HG03103 (cell line): Measurements from ENCODE around the gene ASB3.
"Not testable (repeated sequence)": the region's sequence is repeated elsewhere in the genome, so short reads cannot be mapped to it uniquely, and the experiment has no call there.

ENCODE experiments used
- ATAC-seq: cut with Tn5 transposase; IDR thresholded peaks from one replicate; pipeline ENCODE4 v1.9.1; 2021; ENCODE audit warnings: low read depth; ENCODE audit not compliant: unreplicated experiment

The ASB3 gene

GRCh38 chr2:53744395-53745065, 42.2 kb downstream of the ASB3 start:
- no peak for ATAC-seq

GRCh38 chr2:53740170-53740569, 46.6 kb downstream of the ASB3 start:
- ATAC-seq = no peak

DNA sequence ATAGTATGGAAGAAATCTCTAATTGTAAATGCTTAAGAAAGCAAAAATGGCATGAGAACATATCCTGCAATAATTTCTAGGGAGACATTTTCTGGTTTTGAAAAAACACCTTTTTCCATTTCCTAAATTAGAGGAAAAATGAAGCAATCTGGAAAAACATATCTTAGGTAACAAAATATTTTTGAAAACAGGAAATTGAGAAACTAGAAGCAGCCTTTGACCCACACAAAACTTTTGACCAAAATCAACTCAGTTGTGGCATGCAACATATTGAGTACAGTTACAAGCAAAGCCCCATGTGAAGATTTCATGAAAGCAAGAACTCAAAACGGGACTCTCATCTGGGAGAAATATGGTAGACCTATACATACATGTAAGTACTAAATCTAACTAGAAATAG, 47.7 kb downstream of the ASB3 start:
- ATAC-seq = no peak

DNA sequence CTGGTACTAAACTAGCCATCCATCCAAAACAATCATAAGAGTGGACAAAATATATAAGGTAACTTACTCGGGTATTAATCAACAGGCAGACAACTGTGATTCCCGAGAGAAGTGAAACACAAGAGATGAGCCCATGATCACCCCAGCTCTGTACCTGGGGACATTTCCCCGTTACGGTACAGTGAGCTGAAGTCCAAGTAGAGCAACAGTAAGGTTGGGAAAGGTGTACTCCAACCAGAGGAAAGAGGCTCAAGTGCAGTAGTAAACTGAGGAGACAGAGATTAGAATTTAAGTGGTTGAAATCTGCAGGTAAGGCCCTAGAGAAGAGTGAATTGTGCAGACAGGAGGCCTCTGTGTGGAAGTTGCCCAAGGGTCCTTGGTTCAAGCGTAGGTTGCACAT, 49.7 kb downstream of the ASB3 start:
- ATAC-seq = no peak

DNA sequence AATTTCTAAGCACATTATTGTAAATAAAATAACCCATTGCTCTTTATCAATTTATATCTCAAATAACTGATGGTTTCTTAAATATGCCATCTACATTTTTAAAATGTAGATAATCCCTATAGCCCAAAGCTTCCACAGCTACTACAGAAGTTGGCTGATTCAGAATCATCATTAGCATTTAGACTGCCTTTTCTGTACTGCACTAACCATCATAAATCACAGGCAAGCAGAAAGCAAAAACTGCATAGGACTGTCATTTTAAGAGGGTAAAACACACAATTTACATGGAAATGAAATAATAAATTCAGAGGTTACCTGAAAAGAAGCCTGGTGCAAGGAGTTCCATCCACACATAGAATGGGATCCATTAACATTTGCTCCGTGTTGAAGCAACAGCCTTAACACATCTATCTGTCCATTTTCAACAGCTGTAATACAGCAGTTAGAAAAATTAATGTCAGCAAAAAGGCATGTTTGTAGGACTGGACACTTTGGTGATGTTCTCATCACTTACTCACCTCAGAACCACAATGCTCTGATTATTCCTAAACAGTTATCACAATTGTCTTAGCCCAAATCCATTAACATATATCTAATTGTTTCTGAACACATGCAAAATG, 57.5 kb downstream of the ASB3 start:
- no peak for ATAC-seq

GRCh38 chr2:53727921-53728320, 58.8 kb downstream of the ASB3 start:
- no peak for ATAC-seq

DNA sequence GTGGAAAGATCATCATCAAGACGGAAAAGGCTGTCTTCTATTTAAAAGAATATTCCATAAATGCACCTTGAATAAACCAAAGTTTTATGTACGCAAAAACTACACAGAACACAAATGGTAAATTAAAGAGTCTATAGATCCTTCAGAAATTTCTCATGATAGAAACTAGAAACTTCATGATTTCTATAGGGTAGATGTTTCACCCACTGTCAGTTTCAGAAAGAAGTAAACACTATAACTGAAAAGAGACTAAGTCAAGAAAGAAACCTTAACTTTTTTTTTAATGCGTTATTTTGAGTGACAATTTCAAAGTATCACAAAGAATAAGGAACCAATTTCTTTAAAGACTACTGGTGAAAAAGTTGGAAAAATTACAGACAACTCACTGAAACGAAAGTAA, 61.1 kb downstream of the ASB3 start:
- ATAC-seq = no peak

DNA sequence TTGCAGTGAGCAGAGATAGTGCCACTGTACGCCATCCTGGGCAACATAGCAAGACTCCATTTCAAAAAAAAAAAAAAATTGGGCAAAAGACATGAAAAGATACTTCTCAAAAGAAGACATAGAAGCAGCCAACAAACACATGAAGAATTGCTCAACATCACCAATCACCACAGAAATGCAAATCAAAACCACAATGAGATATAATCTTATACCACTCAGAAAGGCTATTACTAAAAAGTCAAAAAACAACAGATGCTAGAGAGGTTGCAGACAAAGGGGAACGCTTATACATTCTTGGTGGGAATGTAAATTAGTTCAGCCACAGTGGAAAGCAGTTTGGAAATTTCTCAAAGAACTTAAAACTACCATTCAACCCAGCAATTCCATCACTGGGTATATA, 62.2 kb downstream of the ASB3 start:
- ATAC-seq = no peak

DNA sequence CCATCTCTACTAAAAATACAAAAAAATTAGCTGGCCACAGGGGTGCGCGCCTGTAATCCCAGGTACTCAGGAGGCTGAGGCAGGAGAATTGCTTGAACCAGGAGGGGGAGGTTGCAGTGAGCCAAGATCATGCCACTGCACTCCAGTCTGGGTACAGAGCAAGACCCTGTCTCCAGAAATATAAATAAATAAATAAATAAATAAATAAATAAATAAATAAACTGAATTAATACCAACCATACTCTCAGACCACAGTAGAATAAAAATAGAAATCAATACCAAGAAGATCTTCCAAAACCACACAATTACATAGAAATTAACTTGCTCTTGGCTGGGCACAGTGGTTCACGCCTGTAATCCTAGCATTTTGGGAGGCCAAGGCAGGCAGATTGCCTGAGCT, 65.8 kb downstream of the ASB3 start:
- not testable (repeated sequence) for ATAC-seq

GRCh38 chr2:53715568-53715967, 71.2 kb downstream of the ASB3 start:
- no peak for ATAC-seq

DNA sequence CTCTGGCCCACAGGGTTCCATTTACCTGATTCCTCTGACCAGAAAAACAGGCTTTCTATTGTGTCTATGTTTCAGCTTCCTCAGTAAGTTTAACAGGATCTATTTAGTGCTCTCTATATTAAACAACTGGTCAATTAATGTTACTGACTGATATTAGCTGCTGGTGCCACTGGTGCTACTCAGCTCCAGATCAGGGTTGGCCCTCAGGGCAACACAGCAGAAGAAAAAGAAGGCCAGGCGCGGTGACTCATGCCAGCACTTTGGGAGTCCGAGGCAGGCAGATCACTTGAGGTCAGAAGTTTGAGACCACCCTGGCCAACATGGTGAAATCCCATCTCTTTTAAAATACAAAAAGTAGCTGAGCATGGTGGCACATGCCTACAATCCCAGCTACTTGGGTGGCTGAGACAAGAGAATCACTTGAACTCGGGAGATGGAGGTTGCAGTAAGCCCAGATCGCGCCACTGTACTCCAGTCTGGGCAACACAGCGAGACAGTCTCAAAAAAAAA, 75.4 kb downstream of the ASB3 start:
- no peak for ATAC-seq

DNA sequence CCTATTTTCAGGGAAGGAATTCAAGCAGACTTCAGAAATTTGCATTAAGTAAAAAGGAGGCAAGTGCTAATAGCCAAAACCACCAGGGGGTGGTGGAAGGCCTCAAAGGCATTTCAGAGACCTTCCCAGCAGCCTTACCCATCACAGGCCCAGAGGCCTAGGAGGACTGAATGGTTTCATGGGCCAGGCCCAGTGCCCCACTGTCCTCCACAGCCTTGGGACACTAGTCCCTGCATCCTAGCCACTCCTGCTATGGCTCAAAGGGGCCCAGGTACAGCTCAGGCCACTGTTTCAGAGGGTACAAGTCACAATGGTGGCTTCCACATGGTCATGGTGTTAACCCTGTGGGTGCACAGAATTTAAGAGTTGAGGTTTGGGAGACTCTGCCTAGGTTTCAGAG, 77.8 kb downstream of the ASB3 start:
- no peak for ATAC-seq

GRCh38 chr2:53701221-53701620, 85.5 kb downstream of the ASB3 start:
- ATAC-seq = no peak

- no peak for ATAC-seq
These were observed 89.1 kb downstream of the ASB3 start for GRCh38 chr2:53697686-53698085.

- no peak for ATAC-seq
These were observed 89.7 kb downstream of the ASB3 start for GRCh38 chr2:53697092-53697491.

- no peak for ATAC-seq
These were observed 91.2 kb downstream of the ASB3 start for GRCh38 chr2:53695575-53695974.

GRCh38 chr2:53694096-53694771, 92.5 kb downstream of the ASB3 start:
- ATAC-seq = no peak

- ATAC-seq = no peak
These were observed 95.9 kb downstream of the ASB3 start for GRCh38 chr2:53690876-53691275.

DNA sequence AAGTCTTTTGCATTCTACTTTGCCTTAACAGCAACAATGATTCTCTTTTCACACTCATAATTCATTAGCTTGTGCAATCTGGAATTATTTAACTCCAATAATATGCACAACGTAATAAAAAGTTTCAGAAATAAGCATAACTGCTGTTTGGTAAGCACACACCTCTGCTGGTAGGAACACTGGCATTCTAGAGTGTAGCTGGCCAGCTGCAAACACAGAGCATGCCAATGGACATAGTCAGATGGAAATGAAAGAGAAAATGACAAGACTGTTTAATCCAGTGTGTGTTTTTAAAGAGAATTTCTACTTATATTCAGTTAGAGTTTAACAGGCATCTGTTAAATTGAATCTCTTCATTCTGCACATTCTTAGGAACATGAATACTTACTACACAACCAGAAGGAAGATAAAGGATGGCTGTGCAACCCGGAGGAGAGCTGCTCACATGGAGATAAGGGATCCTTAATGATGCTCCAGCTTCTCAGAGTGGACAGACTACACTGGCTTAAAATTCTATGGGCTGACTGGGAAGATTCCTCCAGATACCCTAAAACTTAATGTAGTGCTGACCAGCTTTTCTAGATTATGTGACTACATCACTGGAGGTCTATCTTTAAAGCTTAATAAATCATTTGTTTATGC, 113.8 kb downstream of the ASB3 start:
- ATAC-seq = no peak

DNA sequence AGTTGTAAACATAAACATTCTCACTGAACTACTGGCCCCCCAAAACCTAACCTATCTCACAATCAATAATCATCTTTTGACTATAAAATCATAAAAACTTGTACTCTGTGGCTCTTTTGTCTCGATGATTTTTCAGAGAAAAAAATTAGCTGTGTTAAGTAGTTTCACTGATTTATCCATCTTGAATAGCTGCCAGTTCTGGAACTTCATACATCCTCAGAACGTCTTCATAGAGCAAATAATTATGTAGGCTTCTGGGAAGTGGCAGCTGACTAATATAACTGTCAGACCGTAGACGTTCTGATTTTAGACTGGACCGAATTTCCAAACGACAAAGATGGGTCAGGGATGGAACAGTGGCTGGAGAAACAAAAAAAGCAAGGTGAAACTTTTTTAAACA, 116.4 kb downstream of the ASB3 start:
- no peak for ATAC-seq

- ATAC-seq = no peak
These were observed 118.1 kb downstream of the ASB3 start for GRCh38 chr2:53668624-53669026.
